NCI-H128 (cell line): ENCODE data around the gene RAET1L.
"Not testable (repeated sequence)": the region's sequence is repeated elsewhere in the genome, so short reads cannot be mapped to it uniquely, and the experiment has no call there.

Source experiments
- DNase-seq: peaks from one replicate; lab custom pipeline; 2025; ENCODE audit not compliant: unreplicated experiment; lab: John Stamatoyannopoulos, UW

The RAET1L gene

DNA sequence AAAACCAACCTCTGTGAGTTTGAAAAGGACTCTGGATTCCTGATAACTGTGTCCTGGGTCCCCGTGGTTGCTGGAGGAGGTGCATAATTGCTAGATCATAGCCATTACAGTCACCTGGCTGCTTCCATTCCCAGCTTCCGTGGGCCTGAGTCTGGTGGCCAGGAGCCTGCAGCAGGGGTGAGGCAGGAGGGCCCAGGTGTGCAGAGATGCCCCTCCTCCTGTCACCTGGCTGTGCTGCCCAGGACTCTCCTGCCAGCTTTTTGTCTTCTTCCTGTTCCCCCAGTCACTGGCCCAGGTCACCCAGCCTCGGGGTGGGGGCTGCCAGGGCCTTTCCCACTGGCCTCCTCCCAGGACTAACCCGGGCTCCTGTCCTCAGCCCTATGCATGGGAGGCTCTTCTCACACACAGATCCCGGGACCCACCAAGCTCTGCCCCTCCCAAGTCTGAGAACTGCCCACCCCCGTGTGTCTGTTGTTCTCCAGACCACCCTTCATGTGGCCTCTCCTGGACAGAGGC lies 30.0 kb downstream of the RAET1L start:
- no peak for DNase-seq

DNA sequence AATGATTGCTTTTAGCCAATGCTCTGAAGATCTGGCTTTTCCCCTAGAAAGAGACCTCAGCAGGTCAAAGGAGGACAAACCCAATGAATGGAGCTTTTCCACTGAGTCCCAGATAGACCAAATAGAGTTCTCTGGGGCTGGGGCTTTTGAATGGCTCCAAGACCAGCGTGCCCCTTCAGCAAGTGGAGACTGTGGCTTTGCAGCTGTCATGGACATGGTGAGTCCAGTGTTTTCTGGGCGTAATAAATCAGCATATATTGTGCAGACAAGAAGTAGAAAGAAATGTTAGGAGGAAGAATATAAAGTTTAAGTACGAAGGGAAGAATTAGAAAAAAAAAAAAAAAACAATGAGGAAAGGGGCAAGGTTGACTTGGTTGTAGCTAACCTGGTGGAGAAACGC lies 33.5 kb downstream of the RAET1L start:
- no peak for DNase-seq

DNA sequence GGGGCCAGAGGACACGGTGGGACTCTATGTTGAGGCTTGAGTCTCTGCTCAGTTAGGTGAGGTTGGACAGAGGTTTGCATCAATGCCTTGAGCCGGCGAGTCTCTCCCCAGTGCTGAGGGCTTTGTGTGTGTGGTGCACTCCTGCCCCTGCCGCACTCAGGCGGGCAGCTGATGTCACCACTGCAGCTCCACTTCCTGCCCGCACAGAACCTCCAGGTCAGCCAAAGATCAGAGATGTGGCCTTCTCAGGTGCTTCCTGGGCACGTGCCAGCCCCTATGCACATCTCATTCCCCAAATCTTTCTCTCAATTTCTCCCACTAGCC lies 33.9 kb downstream of the RAET1L start:
- DNase-seq: not testable (repeated sequence)

DNA sequence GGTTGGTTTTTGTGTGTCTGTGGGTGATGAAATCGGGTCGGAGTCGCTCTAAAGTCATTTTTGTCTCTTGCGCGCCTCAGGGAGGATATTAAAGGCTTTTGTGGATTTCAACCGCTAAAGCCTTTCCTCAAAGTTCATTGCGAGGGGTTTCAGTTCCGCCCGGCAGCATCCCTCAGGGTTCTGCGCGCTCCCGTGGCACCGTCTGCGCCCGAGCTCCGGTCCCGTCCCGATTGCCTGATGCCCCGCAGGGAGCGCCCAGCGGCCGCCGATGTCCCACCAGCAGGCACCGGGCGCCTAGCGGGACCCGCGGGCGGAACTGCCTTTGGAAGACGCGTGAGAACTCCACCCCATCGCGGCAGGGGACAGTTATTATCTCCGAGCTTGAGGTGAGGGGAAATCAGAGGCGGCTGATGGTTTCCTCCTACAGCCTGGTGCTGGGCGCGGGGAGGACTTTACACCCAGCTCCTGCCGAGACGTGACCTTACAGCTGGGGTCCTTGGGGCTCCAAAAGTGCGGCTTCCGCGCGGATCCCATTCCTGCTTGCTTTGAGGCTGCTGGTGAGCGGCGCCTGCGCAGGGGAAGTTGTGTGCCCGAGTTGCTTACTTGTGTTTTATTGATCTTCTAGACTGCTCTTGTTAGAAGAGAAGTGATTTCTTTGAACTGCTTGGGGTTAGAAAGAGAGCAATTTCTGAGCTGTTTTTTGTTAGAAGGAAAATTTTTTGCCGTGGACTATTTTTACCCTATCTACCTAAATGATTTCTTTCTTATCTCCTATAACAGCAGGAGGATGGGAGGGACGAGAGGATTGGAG lies 34.5 kb downstream of the RAET1L start:
- DNase-seq: no peak

DNA sequence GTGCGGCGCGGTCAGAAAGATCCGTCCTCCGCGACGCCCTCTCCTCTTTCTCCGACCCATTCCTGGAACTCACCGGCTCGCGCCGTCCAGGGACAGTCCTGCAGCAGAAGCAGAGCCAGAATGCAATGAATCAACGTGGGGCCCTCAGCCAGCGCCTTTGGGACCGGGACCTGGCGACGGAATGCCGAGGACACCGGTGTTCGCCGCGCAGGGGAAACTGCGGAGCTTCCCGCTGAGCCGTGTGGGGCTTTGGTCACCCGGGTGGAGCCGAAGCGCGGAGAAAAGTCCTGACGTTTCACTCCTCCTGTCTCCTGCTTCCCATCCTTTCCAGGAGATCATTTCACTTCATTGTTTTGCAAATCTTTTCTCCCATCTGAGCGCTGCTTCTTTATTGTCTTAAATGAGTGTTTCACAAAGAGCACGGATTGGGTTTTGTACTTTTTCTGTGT lies 35.1 kb downstream of the RAET1L start:
- DNase-seq: no peak

DNA sequence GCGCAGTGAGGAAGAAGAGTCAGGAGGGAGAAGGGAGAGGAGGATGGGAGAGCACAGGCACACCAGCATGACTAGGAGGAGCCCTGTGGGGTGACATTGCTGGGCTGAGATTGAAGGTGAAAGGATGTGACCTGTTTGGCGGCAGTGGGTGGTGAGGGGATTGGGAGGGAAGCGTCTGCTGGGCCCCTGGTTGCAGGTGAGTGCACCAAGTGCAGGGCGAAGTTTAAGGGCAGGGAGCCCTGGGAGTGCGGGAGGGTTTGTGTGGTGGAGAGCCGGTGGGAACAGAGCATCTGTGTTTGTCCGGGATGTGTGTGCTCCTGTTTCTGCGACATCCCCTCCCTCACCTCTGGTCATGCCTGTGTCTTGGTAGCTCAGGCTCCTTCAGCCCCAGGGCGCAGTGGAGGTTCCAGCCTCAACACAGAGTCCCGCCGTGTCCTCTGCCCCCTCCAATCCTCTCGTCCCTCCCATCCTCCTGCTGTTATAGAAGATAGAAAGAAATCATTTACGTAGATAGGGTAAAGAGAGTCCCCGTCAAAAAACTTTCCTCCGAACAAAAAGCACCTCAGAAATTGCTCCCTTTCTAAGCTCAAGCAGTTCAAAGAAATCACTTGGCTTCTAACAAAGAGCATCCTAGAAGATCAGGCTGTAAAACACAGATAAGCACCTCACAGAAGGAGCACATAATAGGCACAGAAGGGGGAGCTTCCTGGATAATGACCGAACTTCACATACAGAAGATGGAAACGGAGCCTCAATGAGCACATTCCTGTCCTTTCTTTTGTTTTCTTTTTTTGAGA lies 36.6 kb downstream of the RAET1L start:
- no peak for DNase-seq

DNA sequence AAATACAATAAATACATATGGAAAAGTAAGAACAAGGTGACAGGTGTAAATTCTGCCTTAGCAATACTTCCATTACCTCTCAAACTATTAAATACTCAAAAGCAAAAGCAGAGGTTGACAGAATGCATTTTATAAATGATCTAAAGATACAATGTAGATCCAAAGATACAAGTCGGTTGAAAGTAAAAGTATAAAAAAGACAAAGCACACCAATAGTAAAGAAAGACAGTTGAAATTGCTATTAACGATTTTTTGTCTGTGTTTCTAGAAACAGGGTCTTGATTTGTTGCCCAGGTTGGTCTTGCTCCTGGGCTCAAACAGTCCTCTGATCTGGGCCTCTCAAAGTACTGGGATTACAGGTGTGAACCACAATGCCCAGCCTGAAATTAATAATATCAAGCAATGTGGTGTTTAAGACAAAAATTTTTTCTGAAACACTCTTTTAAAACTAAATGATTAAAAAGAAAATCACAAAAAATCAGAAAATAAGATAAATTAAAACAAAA lies 37.7 kb downstream of the RAET1L start:
- DNase-seq: no peak

DNA sequence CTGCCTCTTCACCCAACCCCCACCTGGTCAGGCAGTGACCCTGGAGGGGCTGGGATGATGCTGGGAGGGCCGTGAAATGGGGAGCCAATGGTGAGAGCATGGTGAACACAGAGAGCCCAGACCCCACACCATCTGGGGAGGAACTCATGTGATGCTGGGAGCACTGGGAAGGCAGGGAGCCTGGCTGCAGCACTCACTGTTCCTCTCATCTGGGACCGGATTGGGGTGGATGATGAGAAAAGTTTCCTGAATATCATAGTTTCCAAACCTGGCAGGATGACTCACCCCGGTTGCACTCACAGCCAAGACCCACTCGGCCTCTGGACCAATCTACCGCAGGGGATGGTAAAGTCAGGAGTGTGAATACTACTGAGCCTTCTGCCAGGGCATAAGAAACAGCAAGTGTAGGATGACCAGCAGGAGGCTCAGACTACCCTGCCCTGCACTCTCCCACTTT lies 39.8 kb downstream of the RAET1L start:
- no peak for DNase-seq

DNA sequence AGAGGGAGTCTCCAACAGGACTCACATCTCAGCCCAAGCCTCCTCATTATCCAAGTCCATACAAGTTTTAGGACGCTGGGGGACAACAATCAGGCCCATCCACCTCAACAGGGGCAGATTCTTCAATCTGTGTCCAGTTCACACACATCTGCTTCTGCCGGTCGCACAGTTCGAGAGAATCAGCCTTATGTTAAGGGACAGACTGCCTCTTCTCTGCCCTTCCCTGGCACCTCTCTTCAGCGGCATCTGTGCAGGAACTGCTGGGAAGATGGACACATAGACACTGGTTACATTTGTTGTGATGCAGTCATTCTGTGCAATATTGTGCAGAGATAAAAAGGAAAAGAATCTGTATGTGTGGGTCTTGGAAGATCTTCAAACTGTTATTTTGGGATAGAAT lies 40.6 kb downstream of the RAET1L start:
- no peak for DNase-seq

DNA sequence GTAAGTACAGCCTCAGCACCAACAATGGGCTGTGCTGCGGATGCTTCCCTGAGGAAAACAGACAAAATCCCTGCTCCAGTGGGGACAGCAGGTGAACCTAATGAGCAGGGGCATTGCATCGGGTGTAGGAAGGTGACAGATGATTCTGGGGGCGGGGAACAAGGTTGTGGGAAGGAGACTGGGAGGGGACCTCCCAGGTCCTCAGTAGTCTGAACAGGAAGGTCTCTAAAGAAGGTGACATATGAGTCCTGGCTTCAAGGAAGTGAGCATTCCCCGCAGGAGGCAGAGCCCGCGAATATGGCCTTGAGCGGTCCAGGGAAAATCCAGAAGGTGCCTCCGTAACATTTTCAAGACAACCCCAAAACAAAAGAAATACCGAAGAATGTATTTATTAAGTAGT lies 42.2 kb downstream of the RAET1L start:
- DNase-seq: no peak

DNA sequence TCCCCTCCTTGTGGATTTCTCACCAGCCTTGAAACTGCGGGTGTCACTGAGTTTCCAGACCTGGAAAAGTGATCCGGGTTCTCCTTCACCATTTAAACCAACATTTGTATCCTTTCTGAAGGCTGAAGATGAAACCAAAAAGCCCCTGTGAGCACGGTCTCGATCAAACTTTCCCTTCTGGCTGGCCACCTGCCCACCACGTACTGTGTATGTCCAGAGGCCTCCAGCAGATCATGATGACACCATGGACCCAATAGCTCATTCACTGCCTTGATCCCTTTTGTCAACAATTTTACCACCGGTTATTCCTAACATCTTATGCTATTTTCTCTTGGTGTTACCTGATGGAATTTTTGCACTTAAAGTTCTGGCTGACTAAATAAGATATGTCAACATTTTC lies 46.0 kb downstream of the RAET1L start:
- no peak for DNase-seq

DNA sequence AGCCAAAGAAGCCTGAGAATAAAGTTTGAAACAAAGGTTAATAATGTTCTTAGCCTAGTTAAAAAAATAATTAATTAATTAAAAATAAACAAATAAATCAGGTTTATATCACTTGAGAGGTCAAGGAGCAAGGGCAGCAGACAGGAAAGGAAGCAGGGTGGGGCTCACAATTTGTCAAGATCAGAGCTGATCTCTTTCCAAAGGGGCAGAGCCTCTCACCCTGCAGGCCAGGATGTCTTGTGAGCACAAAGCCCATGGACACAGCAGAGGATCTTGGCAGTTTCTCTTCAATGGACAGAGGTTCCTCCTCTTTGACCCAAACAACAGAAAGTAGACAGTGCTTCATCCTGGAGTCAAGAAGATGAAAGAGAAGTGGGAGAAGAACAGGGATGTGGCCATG lies 46.7 kb downstream of the RAET1L start:
- no peak for DNase-seq

DNA sequence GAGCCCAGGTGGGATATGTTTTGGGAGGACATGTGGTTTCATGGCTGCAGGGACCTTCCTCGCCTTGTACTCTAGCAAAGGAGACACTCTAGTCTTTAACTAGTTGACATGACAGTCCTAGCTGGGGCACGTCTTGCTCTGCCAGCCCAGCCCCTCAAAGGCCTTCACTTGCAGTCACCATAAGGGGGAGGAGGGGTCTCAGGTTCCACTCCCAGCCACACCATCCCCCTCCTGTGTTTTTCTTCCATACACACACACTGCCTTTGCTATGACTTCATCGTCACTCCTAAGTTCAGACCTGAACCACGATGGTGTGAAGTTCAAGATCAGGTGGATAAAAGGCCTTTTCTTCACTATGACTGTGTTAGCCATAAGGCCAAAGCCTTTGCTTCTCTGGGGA lies 48.1 kb downstream of the RAET1L start:
- DNase-seq: no peak

DNA sequence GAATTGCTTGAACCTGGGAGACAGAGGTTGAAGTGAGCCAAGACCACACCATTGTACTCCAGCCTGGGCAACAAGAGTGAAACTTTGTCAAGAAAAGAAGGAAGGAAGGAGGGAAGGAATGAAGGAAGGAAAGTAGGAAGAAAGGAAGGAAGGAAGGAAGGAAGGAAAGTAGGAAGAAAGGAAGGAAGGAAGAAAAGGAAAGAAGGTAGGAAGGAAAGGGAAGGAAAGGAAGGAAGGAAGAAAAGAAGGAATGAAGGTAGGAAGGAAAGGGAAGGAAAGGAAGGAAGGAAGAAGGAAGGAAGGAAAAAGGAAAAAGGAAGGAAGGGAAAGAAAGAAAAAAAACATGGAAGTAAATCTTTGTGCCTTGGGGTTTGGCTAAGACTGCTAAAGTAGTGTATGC lies 49.9 kb downstream of the RAET1L start:
- no peak for DNase-seq

DNA sequence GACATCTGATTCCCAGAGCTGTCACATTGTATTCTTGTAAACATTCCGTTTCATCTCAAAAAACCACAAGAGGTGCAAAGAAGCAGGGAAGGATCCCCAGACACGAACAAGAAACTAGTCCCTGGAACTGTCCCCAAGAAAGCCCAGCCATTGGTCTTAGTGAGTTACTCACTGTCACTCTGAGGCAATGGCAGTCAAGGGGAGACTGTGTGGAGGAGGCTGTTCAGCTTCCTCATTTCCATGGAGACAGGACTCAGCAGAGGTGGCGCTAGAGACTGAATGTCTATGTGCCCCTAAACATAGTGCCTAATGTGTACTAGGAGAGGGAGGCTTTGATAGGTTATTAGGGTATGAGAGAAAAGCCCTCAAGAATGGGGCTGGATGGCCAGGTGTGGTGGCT lies 50.5 kb downstream of the RAET1L start:
- no peak for DNase-seq

DNA sequence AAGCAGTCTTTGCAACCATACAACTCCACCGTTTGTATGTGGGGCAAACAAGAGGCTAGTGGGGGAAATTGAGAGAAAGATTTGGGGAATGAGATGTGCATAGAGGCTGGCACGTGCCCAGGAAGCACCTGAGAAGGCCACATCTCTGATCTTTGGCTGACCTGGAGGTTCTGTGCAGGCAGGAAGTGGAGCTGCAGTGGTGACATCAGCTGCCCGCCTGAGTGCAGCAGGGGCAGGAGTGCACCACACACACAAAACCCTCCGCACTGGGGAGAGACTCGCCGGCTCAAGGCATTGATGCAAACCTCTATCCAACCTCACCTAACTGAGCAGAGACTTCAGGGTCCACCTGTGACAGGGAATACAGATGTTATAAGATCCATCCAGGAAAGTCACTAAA lies 50.9 kb downstream of the RAET1L start:
- not testable (repeated sequence) for DNase-seq

DNA sequence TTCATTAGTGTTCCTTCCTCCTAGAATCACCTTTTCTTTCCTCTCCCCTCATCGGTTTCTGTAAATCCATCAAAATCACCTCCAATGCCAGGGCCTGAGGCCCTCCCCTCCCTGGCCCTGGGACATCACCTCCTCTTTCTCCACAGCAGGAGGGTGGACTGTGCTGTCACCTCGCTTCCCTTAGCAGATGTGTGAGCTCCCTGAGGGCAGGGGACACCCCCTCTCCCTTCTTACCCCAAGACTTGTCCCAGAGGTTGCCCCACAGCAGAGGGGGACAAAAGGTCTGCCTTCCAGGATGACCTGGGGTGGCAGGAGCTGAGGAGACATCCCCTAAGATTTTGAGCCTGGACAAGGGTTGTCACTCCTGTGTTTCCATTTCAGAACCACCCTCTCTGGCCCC lies 55.7 kb downstream of the RAET1L start:
- no peak for DNase-seq

DNA sequence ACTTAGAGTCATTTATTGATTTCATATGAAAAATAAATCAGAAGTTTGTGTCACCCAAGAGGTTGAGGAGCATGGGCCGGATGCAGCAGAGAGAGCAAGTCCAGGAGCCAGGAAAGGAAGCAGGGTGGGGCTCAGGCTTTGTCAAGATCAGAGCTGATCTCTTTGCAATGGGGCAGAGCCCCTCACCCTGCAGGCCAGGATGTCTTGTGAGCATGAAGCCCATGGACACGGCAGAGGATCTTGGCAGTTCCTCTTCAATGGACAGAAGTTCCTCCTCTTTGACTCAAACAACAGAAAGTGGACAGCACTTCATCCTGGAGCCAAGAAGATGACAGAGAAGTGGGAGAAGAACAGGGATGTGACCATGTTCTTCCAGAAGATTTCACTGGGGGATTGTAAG lies 56.4 kb downstream of the RAET1L start:
- DNase-seq: not testable (repeated sequence)
